Omental fat pad (tissue), 4 donors: ENCODE data around the gene MTMR4. TPM values are rescaled to one million over a fixed set of nuclear protein-coding genes. Genes with fewer than 3 reads are reported as not detected.
"Not testable (repeated sequence)": the region's sequence is repeated elsewhere in the genome, so short reads cannot be mapped to it uniquely, and the experiment has no call there.

Experiments used
- ATAC-seq: fragments of 150-250 bp; one replicate; pipeline ENCODE4 v1.9.1; 2016; ENCODE audit warnings: mild to moderate bottlenecking, moderate library complexity; ENCODE audit not compliant: low FRiP score
- DNase-seq: peaks from one replicate; pipeline ENCODE4 v3.0.0-alpha.2; 2019; ENCODE audit warnings: low spot score
- CTCF ChIP-seq, 3 donors: fragments of 450-650 bp; IDR thresholded peaks; one replicate each; pipeline ENCODE4 v1.5.1; 2016 to 2017; ENCODE audit warnings: antibody characterized with exemption in 3 of 3, mild to moderate bottlenecking in 3 of 3, moderate library complexity in 2 of 3
- total RNA-seq, 4 donors: library from RNA; depleted of rRNA; stranded (reverse); fragments of >200 nt; gene quantifications; one replicate each; pipeline ENCODE4 v1.1.0, GENCODE V29; 2016

The MTMR4 gene
- total RNA-seq, 4 donors from 2014 or later, result 24.3 to 40.1 (median 32.3) TPM

- no peak for ATAC-seq
- no peak for TF ChIP-seq CTCF (IDR thresholded peaks at IDR 0.05)
- no peak for DNase-seq
Measured at GRCh38 chr17:58493506-58493905, 20.9 kb downstream of the MTMR4 start.

- TF ChIP-seq CTCF (IDR thresholded peaks at IDR 0.05), result no peak
- ATAC-seq (no peak), DNase-seq (no peak)
Measured at GRCh38 chr17:58492238-58493121, 22.0 kb downstream of the MTMR4 start.

- no peak for DNase-seq
- ATAC-seq, result no peak
- no peak for TF ChIP-seq CTCF (IDR thresholded peaks at IDR 0.05)
Measured at GRCh38 chr17:58491510-58492045, 22.9 kb downstream of the MTMR4 start.

GRCh38 chr17:58488428-58488890 is 26.0 kb downstream of the MTMR4 start:
- DNase-seq, result no peak
- no peak for ATAC-seq
- TF ChIP-seq CTCF (IDR thresholded peaks at IDR 0.05), result no peak

GRCh38 chr17:58487589-58488427 is 26.6 kb downstream of the MTMR4 start, which contains the start of gene HSF5:
TSS of gene HSF5 (minus strand) at chr17:58488408. CDS start at chr17:58488274, 134 bp downstream.
- ATAC-seq, result no peak
- DNase-seq, result no peak
- TF ChIP-seq CTCF (IDR thresholded peaks at IDR 0.05), result no peak

- TF ChIP-seq CTCF (IDR thresholded peaks at IDR 0.05), result no peak
- DNase-seq, result no peak
- no peak for ATAC-seq
Measured at GRCh38 chr17:58484600-58484999, 29.8 kb downstream of the MTMR4 start.

GRCh38 chr17:58481798-58482197 is 32.6 kb downstream of the MTMR4 start:
- ATAC-seq, DNase-seq: not testable (repeated sequence)
